Activated naive CD8-positive, alpha-beta T cell (primary cell): ENCODE measurements around the gene HBZ.
"Not testable (repeated sequence)": the region's sequence is repeated elsewhere in the genome, so short reads cannot be mapped to it uniquely, and the experiment has no call there.

ENCODE experiments used
- H3K27ac Mint-ChIP-seq: one replicate; pipeline ENCODE4 v1.8.0; 2021; ENCODE audit warnings: mixed read lengths
- H3K27me3 Mint-ChIP-seq: one replicate; pipeline ENCODE4 v1.8.0; 2021; ENCODE audit warnings: mixed read lengths
- H3K36me3 Mint-ChIP-seq: one replicate; pipeline ENCODE4 v1.8.0; 2021; ENCODE audit warnings: mixed read lengths
- H3K4me1 Mint-ChIP-seq: one replicate; pipeline ENCODE4 v1.8.0; 2021; ENCODE audit warnings: low read depth, mixed read lengths
- H3K4me3 Mint-ChIP-seq: one replicate; pipeline ENCODE4 v1.8.0; 2021; ENCODE audit warnings: mild to moderate bottlenecking, mixed read lengths
- H3K9me3 Mint-ChIP-seq: one replicate; pipeline ENCODE4 v1.8.0; 2021; ENCODE audit warnings: low read depth, mixed read lengths

The HBZ gene

DNA sequence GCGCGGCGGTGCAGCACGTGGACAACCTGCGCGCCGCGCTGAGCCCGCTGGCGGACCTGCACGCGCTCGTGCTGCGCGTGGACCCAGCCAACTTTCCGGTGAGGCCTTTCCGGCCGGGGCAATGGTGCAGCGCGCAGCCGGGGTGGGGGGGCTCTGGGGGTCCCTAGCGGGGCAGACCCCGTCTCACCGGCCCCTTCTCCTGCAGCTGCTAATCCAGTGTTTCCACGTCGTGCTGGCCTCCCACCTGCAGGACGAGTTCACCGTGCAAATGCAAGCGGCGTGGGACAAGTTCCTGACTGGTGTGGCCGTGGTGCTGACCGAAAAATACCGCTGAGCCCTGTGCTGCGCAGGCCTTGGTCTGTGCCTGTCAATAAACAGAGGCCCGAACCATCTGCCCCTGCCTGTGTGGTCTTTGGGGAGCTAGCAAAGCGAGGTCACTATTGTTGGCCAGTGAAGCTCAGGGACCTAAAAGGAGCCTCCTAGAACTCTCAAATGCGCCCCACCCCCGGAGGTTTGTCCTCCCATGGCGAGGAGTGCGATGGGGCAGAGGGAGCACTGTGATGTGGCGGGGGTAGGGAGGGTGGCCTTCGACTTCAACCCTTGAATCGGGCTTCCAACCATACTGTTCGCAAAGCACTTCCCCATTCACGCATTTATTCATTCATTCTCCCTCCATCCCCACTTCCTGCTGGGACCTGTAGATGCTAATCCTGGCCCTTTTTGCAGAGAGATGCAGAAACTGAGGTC, 14.1 kb downstream of the HBZ start:
- H3K4me3 Mint-ChIP-seq, result no peak overlapping the region

DNA sequence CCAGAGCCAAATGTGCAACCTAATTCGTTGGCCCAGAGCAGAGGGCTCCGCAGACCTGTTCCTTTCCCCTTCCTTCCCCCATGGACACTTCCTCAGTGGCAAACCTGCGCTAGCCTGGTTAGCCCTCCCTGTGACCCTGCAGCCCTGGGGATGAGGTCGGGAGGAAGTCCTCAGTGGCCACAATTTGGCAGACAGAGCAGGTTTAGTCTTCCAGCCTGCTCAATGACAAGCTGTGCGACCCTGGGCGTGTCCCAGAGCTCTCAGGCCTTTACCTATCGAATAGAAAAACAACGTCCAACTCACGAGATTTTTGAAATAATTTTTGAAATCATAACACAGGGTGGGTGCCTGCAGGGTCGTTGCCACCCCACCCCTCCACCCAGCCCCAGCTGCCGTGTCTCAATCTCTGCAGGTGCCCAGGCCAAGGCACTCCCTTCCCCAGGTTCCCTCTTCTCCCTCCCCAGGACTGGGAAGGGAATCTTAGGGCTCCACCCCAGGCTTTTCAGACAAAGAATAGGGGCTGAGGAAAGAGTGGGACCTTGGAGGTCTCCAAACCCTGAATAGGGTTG, 14.8 kb downstream of the HBZ start:
- H3K36me3 Mint-ChIP-seq, result no peaks in the 10 kb centered on the region
- no peaks in the 10 kb centered on the region for H3K9me3 Mint-ChIP-seq
- peaks cover 3% of the 10 kb centered on the region for H3K4me1 Mint-ChIP-seq
- H3K4me3 Mint-ChIP-seq, result no peak overlapping the region
- H3K27me3 Mint-ChIP-seq, result peaks cover 17% of the 10 kb centered on the region
- H3K27ac Mint-ChIP-seq, result no peak overlapping the region

More for the DNA sequence above, 14.1 kb downstream of the HBZ start:
- no peak overlapping the region for H3K27ac Mint-ChIP-seq
- H3K9me3 Mint-ChIP-seq, result no peaks in the 10 kb centered on the region
- H3K4me1 Mint-ChIP-seq, result peaks cover 1% of the 10 kb centered on the region
- H3K27me3 Mint-ChIP-seq, result peaks cover 17% of the 10 kb centered on the region
- H3K36me3 Mint-ChIP-seq, result no peaks in the 10 kb centered on the region

DNA sequence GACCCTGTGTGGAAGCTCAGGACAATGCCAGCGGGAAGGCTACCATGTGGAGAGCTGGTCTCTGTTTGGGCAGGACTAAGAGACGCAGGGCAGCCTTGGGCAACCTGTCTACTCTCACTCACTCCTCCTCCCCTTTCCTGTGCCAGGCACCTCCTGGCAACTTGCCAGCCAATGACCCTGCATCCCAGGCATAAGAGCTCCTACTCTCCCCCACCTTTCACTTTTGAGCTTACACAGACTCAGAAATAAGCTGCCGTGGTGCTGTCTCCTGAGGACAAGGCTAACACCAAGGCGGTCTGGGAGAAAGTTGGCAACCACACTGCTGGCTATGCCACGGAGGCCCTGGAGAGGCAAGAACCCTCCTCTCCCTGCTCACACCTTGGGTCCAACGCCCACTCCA, 16.0 kb downstream of the HBZ start:
- Mint-ChIP-seq H3K4me1 (peaks cover 3% of the 10 kb centered on the region), H3K36me3 (no peaks in the 10 kb centered on the region), H3K9me3 (no peaks in the 10 kb centered on the region), H3K27me3 (peaks cover 16% of the 10 kb centered on the region), H3K4me3 (no peak overlapping the region), H3K27ac (no peak overlapping the region)

DNA sequence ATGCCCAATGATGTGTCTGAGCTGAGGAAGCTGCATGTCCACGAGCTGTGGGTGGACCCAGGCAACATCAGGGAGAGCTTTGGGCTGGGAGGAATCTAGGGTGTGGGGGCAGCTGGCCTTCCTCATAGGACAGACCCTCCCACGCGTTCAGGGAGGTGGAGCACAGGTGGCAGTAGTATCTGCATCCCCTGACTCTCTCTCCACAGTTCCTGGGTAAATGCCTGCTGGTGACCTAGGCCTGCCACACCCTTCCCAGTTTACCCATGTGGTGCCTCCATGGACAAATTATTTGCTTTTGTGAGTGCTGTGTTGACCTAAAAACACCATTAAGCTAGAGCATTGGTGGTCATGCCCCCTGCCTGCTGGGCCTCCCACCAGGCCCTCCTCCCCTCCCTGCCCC, 16.6 kb downstream of the HBZ start:
- peaks cover 16% of the 10 kb centered on the region for H3K27me3 Mint-ChIP-seq
- H3K4me1 Mint-ChIP-seq, result peaks cover 5% of the 10 kb centered on the region
- no peak overlapping the region for H3K27ac Mint-ChIP-seq
- H3K4me3 Mint-ChIP-seq, result no peak overlapping the region
- H3K9me3 Mint-ChIP-seq, result no peaks in the 10 kb centered on the region
- H3K36me3 Mint-ChIP-seq, result no peaks in the 10 kb centered on the region

DNA sequence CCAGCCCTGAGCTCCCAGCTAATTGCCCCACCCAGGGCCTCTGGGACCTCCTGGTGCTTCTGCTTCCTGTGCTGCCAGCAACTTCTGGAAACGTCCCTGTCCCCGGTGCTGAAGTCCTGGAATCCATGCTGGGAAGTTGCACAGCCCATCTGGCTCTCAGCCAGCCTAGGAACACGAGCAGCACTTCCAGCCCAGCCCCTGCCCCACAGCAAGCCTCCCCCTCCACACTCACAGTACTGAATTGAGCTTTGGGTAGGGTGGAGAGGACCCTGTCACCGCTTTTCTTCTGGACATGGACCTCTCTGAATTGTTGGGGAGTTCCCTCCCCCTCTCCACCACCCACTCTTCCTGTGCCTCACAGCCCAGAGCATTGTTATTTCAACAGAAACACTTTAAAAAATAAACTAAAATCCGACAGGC, 17.7 kb downstream of the HBZ start:
- H3K27ac Mint-ChIP-seq, H3K36me3 Mint-ChIP-seq, H3K9me3 Mint-ChIP-seq, H3K4me3 Mint-ChIP-seq: not testable (repeated sequence)
- Mint-ChIP-seq H3K27me3 (peaks cover 23% of the 10 kb centered on the region), H3K4me1 (peaks cover 13% of the 10 kb centered on the region)

DNA sequence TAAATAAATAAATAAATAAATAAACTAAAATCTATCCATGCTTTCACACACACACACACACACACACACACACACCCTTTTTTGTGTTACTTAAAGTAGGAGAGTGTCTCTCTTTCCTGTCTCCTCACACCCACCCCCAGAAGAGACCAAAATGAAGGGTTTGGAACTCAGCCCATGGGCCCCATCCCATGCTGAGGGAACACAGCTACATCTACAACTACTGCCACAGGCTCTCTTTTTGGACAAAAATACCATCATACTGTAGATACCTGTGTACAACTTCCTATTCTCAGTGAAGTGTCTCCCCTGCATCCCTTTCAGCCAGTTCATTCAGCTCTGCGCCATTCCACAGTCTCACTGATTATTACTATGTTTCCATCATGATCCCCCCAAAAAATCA, 18.3 kb downstream of the HBZ start:
- H3K27ac Mint-ChIP-seq, result no peak overlapping the region
- H3K4me1 Mint-ChIP-seq, result peaks cover 18% of the 10 kb centered on the region
- H3K27me3 Mint-ChIP-seq, result peaks cover 28% of the 10 kb centered on the region
- H3K9me3 Mint-ChIP-seq, result no peaks in the 10 kb centered on the region
- H3K4me3 Mint-ChIP-seq, result no peak overlapping the region
- H3K36me3 Mint-ChIP-seq, result no peaks in the 10 kb centered on the region

DNA sequence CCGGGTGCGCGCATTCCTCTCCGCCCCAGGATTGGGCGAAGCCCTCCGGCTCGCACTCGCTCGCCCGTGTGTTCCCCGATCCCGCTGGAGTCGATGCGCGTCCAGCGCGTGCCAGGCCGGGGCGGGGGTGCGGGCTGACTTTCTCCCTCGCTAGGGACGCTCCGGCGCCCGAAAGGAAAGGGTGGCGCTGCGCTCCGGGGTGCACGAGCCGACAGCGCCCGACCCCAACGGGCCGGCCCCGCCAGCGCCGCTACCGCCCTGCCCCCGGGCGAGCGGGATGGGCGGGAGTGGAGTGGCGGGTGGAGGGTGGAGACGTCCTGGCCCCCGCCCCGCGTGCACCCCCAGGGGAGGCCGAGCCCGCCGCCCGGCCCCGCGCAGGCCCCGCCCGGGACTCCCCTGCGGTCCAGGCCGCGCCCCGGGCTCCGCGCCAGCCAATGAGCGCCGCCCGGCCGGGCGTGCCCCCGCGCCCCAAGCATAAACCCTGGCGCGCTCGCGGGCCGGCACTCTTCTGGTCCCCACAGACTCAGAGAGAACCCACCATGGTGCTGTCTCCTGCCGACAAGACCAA, 20.0 kb downstream of the HBZ start, which contains the start of gene HBA2:
HBA2 (plus strand) TSS at position 503 of the 568 bp plus-strand sequence; CDS start at position 540, 37 bp downstream.
- Mint-ChIP-seq H3K4me1 (peaks cover 17% of the 10 kb centered on the region), H3K4me3 (peak within 1 kb of the TSS; percentile 44), H3K27me3 (peaks cover 24% of the 10 kb centered on the region)
- H3K27ac Mint-ChIP-seq, H3K36me3 Mint-ChIP-seq, H3K9me3 Mint-ChIP-seq: not testable (repeated sequence)

DNA sequence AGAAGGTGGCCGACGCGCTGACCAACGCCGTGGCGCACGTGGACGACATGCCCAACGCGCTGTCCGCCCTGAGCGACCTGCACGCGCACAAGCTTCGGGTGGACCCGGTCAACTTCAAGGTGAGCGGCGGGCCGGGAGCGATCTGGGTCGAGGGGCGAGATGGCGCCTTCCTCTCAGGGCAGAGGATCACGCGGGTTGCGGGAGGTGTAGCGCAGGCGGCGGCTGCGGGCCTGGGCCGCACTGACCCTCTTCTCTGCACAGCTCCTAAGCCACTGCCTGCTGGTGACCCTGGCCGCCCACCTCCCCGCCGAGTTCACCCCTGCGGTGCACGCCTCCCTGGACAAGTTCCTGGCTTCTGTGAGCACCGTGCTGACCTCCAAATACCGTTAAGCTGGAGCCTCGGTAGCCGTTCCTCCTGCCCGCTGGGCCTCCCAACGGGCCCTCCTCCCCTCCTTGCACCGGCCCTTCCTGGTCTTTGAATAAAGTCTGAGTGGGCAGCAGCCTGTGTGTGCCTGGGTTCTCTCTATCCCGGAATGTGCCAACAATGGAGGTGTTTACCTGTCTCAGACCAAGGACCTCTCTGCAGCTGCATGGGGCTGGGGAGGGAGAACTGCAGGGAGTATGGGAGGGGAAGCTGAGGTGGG, 20.9 kb downstream of the HBZ start:
- not testable (repeated sequence) for H3K9me3 Mint-ChIP-seq, H3K27ac Mint-ChIP-seq, H3K36me3 Mint-ChIP-seq
- Mint-ChIP-seq H3K4me3 (peak overlapping the region; percentile 44), H3K27me3 (peaks cover 30% of the 10 kb centered on the region), H3K4me1 (peaks cover 21% of the 10 kb centered on the region)

DNA sequence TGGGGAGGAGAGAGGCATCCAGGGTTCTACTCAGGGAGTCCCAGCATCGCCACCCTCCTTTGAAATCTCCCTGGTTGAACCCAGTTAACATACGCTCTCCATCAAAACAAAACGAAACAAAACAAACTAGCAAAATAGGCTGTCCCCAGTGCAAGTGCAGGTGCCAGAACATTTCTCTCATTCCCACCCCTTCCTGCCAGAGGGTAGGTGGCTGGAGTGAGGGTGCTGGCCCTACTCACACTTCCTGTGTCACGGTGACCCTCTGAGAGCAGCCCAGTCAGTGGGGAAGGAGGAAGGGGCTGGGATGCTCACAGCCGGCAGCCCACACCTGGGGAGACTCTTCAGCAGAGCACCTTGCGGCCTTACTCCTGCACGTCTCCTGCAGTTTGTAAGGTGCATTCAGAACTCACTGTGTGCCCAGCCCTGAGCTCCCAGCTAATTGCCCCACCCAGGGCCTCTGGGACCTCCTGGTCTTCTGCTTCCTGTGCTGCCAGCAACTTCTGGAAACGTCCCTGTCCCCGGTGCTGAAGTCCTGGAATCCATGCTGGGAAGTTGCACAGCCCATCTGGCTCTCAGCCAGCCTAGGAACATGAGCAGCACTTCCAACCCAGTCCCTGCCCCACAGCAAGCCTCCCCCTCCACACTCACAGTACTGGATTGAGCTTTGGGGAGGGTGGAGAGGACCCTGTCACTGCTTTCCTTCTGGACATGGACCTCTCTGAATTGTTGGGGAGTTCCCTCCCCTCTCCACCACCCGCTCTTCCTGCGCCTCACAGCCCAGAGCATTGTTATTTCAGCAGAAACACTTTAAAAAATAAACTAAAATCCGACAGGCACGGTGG, 21.7 kb downstream of the HBZ start:
- not testable (repeated sequence) for H3K27ac Mint-ChIP-seq, H3K36me3 Mint-ChIP-seq, H3K9me3 Mint-ChIP-seq
- H3K4me1 Mint-ChIP-seq, result peaks cover 21% of the 10 kb centered on the region
- H3K4me3 Mint-ChIP-seq, result peak overlapping the region; percentile 40
- H3K27me3 Mint-ChIP-seq, result peaks cover 26% of the 10 kb centered on the region

DNA sequence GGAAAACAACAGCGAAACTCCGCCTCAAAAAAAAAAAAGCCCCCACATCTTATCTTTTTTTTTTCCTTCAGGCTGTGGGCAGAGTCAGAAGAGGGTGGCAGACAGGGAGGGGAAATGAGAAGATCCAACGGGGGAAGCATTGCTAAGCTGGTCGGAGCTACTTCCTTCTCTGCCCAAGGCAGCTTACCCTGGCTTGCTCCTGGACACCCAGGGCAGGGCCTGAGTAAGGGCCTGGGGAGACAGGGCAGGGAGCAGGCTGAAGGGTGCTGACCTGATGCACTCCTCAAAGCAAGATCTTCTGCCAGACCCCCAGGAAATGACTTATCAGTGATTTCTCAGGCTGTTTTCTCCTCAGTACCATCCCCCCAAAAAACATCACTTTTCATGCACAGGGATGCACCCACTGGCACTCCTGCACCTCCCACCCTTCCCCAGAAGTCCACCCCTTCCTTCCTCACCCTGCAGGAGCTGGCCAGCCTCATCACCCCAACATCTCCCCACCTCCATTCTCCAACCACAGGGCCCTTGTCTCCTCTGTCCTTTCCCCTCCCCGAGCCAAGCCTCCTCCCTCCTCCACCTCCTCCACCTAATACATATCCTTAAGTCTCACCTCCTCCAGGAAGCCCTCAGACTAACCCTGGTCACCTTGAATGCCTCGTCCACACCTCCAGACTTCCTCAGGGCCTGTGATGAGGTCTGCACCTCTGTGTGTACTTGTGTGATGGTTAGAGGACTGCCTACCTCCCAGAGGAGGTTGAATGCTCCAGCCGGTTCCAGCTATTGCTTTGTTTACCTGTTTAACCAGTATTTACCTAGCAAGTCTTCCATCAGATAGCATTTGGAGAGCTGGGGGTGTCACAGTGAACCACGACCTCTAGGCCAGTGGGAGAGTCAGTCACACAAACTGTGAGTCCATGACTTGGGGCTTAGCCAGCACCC, 22.8 kb downstream of the HBZ start:
- H3K4me1 Mint-ChIP-seq, result peaks cover 23% of the 10 kb centered on the region
- no peaks in the 10 kb centered on the region for H3K36me3 Mint-ChIP-seq
- H3K4me3 Mint-ChIP-seq, result peak overlapping the region; percentile 46
- H3K27me3 Mint-ChIP-seq, result peaks cover 26% of the 10 kb centered on the region
- no peaks in the 10 kb centered on the region for H3K9me3 Mint-ChIP-seq
- H3K27ac Mint-ChIP-seq, result no peak overlapping the region

DNA sequence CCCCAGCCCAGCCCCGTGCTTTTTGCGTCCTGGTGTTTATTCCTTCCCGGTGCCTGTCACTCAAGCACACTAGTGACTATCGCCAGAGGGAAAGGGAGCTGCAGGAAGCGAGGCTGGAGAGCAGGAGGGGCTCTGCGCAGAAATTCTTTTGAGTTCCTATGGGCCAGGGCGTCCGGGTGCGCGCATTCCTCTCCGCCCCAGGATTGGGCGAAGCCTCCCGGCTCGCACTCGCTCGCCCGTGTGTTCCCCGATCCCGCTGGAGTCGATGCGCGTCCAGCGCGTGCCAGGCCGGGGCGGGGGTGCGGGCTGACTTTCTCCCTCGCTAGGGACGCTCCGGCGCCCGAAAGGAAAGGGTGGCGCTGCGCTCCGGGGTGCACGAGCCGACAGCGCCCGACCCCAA, 23.6 kb downstream of the HBZ start:
- not testable (repeated sequence) for H3K36me3 Mint-ChIP-seq, H3K27ac Mint-ChIP-seq, H3K9me3 Mint-ChIP-seq, H3K4me3 Mint-ChIP-seq
- H3K27me3 Mint-ChIP-seq, result peaks cover 23% of the 10 kb centered on the region
- H3K4me1 Mint-ChIP-seq, result peaks cover 23% of the 10 kb centered on the region

DNA sequence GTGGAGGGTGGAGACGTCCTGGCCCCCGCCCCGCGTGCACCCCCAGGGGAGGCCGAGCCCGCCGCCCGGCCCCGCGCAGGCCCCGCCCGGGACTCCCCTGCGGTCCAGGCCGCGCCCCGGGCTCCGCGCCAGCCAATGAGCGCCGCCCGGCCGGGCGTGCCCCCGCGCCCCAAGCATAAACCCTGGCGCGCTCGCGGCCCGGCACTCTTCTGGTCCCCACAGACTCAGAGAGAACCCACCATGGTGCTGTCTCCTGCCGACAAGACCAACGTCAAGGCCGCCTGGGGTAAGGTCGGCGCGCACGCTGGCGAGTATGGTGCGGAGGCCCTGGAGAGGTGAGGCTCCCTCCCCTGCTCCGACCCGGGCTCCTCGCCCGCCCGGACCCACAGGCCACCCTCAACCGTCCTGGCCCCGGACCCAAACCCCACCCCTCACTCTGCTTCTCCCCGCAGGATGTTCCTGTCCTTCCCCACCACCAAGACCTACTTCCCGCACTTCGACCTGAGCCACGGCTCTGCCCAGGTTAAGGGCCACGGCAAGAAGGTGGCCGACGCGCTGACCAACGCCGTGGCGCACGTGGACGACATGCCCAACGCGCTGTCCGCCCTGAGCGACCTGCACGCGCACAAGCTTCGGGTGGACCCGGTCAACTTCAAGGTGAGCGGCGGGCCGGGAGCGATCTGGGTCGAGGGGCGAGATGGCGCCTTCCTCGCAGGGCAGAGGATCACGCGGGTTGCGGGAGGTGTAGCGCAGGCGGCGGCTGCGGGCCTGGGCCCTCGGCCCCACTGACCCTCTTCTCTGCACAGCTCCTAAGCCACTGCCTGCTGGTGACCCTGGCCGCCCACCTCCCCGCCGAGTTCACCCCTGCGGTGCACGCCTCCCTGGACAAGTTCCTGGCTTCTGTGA, 24.3 kb downstream of the HBZ start, which contains the start of gene HBA1:
HBA1 (plus strand) TSS at position 204 of the 906 bp plus-strand sequence; CDS start at position 241, 37 bp downstream.
- Mint-ChIP-seq H3K27me3 (peaks cover 23% of the 10 kb centered on the region), H3K4me3 (peak within 1 kb of the TSS; percentile 51), H3K4me1 (peaks cover 22% of the 10 kb centered on the region)
- H3K9me3 Mint-ChIP-seq, H3K36me3 Mint-ChIP-seq, H3K27ac Mint-ChIP-seq: not testable (repeated sequence)

DNA sequence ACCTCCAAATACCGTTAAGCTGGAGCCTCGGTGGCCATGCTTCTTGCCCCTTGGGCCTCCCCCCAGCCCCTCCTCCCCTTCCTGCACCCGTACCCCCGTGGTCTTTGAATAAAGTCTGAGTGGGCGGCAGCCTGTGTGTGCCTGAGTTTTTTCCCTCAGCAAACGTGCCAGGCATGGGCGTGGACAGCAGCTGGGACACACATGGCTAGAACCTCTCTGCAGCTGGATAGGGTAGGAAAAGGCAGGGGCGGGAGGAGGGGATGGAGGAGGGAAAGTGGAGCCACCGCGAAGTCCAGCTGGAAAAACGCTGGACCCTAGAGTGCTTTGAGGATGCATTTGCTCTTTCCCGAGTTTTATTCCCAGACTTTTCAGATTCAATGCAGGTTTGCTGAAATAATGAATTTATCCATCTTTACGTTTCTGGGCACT, 25.0 kb downstream of the HBZ start:
- Mint-ChIP-seq H3K9me3 (no peaks in the 10 kb centered on the region), H3K4me1 (peaks cover 21% of the 10 kb centered on the region), H3K27ac (no peak overlapping the region), H3K27me3 (peaks cover 22% of the 10 kb centered on the region), H3K4me3 (peak overlapping the region; percentile 51), H3K36me3 (no peaks in the 10 kb centered on the region)
